ENCODE data around the gene TLE3. TPM values are rescaled to one million over a fixed set of nuclear protein-coding genes. Genes with fewer than 3 reads are reported as not detected.

TLE3 gene
- total and polyA plus RNA-seq, 11 donors = 4.8 to 49.6 (median 16.4) TPM

- TF ChIP-seq POLR2A (IDR thresholded peaks at IDR 0.05) = no peak
- no peak for TF ChIP-seq CTCF (IDR thresholded peaks at IDR 0.05)
- DNase-seq (no peak), ATAC-seq (no peak)
- H3K36me3 ChIP-seq = no peaks in the 10 kb centered on the region
- intact Hi-C loops (cut with DNase I) = no loop called here
- H3K9me3 ChIP-seq = no peaks in the 10 kb centered on the region
- H3K27ac ChIP-seq = no peak overlapping the region
- WGBS, 4 donors = 91 to 96% (median 94%) methylated on average over 2 of the region's 2 CpGs
- peaks cover 0 to 47% (median 12%) of the 10 kb centered on the region in 9 donors for H3K27me3 ChIP-seq
- H3K4me3 ChIP-seq = no peak overlapping the region
- peaks cover 0 to 9% (median 0%) of the 10 kb centered on the region in 12 donors for H3K4me1 ChIP-seq
Measured at GRCh38 chr15:70031713-70032112, 66.0 kb downstream of the TLE3 start.

- WGBS, 4 donors = 91 to 95% (median 94%) methylated on average over 5 of the region's 5 CpGs
- peaks cover 0 to 9% (median 0%) of the 10 kb centered on the region in 12 donors for H3K4me1 ChIP-seq
- TF ChIP-seq CTCF (IDR thresholded peaks at IDR 0.05) (no peak), POLR2A (IDR thresholded peaks at IDR 0.05) (no peak)
- ATAC-seq = no peak
- no peak overlapping the region for H3K4me3 ChIP-seq
- H3K27me3 ChIP-seq = peaks cover 0 to 47% (median 12%) of the 10 kb centered on the region in 9 donors
- no peaks in the 10 kb centered on the region for H3K36me3 ChIP-seq
- intact Hi-C loops (cut with DNase I) = no loop called here
- no peak overlapping the region for H3K27ac ChIP-seq
- H3K9me3 ChIP-seq = no peaks in the 10 kb centered on the region
- no peak for DNase-seq
Measured at GRCh38 chr15:70031261-70031660, 66.5 kb downstream of the TLE3 start.

- no peak for DNase-seq
- peaks cover 0 to 47% (median 12%) of the 10 kb centered on the region in 9 donors for H3K27me3 ChIP-seq
- no peak for ATAC-seq
Measured at GRCh38 chr15:70030851-70031250, 66.9 kb downstream of the TLE3 start.

GRCh38 chr15:70029297-70029701 lies 68.4 kb downstream of the TLE3 start:
- intact Hi-C loops (cut with DNase I) = no loop called here
- no peak for ATAC-seq
- no peak overlapping the region for H3K4me3 ChIP-seq

More at GRCh38 chr15:70030851-70031250, 66.9 kb downstream of the TLE3 start:
- Histone ChIP-seq H3K36me3 (no peaks in the 10 kb centered on the region), H3K9me3 (no peaks in the 10 kb centered on the region), H3K4me3 (no peak overlapping the region), H3K27ac (no peak overlapping the region), H3K4me1 (peaks cover 0 to 9% (median under 1%) of the 10 kb centered on the region in 12 donors)
- TF ChIP-seq CTCF (IDR thresholded peaks at IDR 0.05) (no peak), POLR2A (IDR thresholded peaks at IDR 0.05) (no peak)
- 91 to 95% (median 95%) methylated on average over 5 of the region's 5 CpGs for WGBS, 4 donors
- intact Hi-C loops (cut with DNase I) = no loop called here

More at GRCh38 chr15:70029297-70029701, 68.4 kb downstream of the TLE3 start:
- Histone ChIP-seq H3K27me3 (peaks cover 0 to 43% (median 12%) of the 10 kb centered on the region in 9 donors), H3K36me3 (no peaks in the 10 kb centered on the region), H3K9me3 (no peaks in the 10 kb centered on the region), H3K27ac (no peak overlapping the region), H3K4me1 (peaks cover 0 to 21% (median 6%) of the 10 kb centered on the region in 12 donors)
- WGBS, 4 donors = 84 to 94% (median 86%) methylated on average over 3 of the region's 3 CpGs
- no peak for TF ChIP-seq CTCF (IDR thresholded peaks at IDR 0.05)
- no peak for TF ChIP-seq POLR2A (IDR thresholded peaks at IDR 0.05)
- DNase-seq = no peak
